Type B pancreatic cell (in vitro differentiated cells): ENCODE data around the gene SLC7A7. TPM values are rescaled to one million over a fixed set of nuclear protein-coding genes. Genes with fewer than 3 reads are reported as not detected.

Experiments
- DNase-seq: peaks from one replicate; pipeline ENCODE4 v3.0.0; 2021; ENCODE audit warnings: mixed read lengths; ENCODE audit not compliant: unreplicated experiment; ENCODE audit errors: extremely low spot score
- H3K27ac Mint-ChIP-seq: 2 replicates; pipeline ENCODE4 v1.8.0; 2021; ENCODE audit warnings: mild to moderate bottlenecking, mixed read lengths
- H3K27me3 Mint-ChIP-seq: 2 replicates; pipeline ENCODE4 v1.8.0; 2021; ENCODE audit warnings: mixed read lengths
- H3K36me3 Mint-ChIP-seq: 2 replicates; pipeline ENCODE4 v1.8.0; 2021; ENCODE audit warnings: mixed read lengths
- H3K4me1 Mint-ChIP-seq: one replicate; pipeline ENCODE4 v1.8.0; 2021; ENCODE audit warnings: mixed read lengths; ENCODE audit not compliant: unreplicated experiment
- H3K4me3 Mint-ChIP-seq: 2 replicates; pipeline ENCODE4 v1.8.0; 2021; ENCODE audit warnings: mild to moderate bottlenecking, mixed read lengths
- H3K9me3 Mint-ChIP-seq: 2 replicates; pipeline ENCODE4 v1.8.0; 2021; ENCODE audit warnings: mixed read lengths
- total RNA-seq: library from RNA; stranded (reverse); gene quantifications from 2 replicates; pipeline ENCODE4 v1.2.1, GENCODE V29; 2021; ENCODE audit warnings: low replicate concordance
- TF ChIP-seq, protein P1 (sequence below): fragments of 200-600 bp; sonication (generic); conservative IDR thresholded peaks from 2 replicates; pipeline ENCODE4 v1.5.0; 2021; ENCODE audit warnings: antibody characterized with exemption, mild to moderate bottlenecking

The SLC7A7 gene
- total RNA-seq, 1 donor from 2014 or later: 9.7 TPM

DNA sequence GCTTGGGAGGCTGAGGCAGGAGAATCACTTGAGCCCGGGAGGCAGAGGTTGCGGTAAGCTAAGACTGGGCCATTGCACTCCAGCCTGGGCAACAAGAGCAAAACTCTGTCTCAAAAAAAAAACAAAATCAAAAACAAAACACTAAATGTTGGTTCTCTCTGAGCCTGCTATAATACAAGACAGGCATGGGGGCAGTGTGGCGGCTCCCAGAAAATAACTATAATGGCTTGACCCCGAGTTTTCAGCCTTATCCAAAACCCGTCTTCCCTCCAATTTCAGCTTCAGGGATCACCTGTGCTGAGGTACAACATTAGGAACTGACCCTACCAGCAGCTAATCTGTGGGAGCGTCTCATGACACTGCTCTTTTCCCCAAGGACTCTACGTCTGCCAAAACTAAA lies 862 bp downstream of the SLC7A7 start:
- Mint-ChIP-seq H3K27ac (peak overlapping the region; percentile 47), H3K27me3 (peaks cover 4% of the 10 kb centered on the region), H3K9me3 (no peaks in the 10 kb centered on the region), H3K4me1 (peaks cover 24% of the 10 kb centered on the region), H3K4me3 (peak overlapping the region; percentile 31), H3K36me3 (no peaks in the 10 kb centered on the region)
- TF ChIP-seq, protein P1, sequence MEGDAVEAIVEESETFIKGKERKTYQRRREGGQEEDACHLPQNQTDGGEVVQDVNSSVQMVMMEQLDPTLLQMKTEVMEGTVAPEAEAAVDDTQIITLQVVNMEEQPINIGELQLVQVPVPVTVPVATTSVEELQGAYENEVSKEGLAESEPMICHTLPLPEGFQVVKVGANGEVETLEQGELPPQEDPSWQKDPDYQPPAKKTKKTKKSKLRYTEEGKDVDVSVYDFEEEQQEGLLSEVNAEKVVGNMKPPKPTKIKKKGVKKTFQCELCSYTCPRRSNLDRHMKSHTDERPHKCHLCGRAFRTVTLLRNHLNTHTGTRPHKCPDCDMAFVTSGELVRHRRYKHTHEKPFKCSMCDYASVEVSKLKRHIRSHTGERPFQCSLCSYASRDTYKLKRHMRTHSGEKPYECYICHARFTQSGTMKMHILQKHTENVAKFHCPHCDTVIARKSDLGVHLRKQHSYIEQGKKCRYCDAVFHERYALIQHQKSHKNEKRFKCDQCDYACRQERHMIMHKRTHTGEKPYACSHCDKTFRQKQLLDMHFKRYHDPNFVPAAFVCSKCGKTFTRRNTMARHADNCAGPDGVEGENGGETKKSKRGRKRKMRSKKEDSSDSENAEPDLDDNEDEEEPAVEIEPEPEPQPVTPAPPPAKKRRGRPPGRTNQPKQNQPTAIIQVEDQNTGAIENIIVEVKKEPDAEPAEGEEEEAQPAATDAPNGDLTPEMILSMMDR: no peak
- DNase-seq: no peak

DNA sequence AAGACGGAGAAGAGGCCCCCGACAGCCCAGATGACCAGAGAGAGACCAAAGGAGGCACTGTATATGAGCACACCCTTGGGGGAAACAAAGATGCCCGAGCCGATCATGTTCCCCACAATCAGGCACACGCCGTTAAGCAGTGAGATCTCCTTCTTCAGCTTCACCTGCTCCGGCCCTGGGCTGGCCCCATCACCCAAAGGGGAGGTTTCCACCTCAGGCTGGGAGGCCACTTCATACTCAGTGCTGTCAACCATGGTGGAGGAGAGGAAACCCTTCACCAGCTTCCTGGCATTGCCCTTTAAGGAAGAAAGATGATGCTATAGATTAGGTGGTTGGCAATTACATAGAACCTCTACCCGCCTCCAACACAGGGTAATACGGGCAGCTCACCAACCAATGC lies 2.1 kb downstream of the SLC7A7 start:
- no peak for DNase-seq
- peaks cover 17% of the 10 kb centered on the region for H3K4me1 Mint-ChIP-seq
- H3K9me3 Mint-ChIP-seq: no peaks in the 10 kb centered on the region
- H3K27ac Mint-ChIP-seq: no peak overlapping the region
- TF ChIP-seq, protein P1: no peak
- H3K4me3 Mint-ChIP-seq: no peak overlapping the region
- H3K36me3 Mint-ChIP-seq: no peaks in the 10 kb centered on the region
- H3K27me3 Mint-ChIP-seq: no peaks in the 10 kb centered on the region

DNA sequence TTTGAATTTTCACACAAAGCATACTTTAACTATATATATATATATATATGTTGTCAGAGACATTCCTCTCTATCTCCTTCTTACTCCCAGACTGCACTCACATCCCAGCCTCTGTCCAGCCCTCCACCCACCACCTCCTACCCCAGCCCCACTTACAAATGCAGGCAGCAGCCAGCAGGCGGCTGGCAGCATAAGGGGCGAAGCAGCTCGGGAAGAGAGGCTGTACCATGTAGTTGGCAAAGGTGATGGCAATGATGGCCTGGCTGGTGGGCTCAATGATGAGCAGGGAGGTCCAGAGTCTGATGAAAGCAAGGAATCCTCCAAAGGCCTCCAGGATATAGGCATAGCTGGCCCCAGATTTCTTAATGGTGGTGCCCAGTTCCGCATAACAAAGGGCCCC lies 2.5 kb downstream of the SLC7A7 start:
- no peaks in the 10 kb centered on the region for H3K36me3 Mint-ChIP-seq
- no peak overlapping the region for H3K27ac Mint-ChIP-seq
- no peak for DNase-seq
- peaks cover 17% of the 10 kb centered on the region for H3K4me1 Mint-ChIP-seq
- TF ChIP-seq, protein P1: no peak
- H3K27me3 Mint-ChIP-seq: no peaks in the 10 kb centered on the region
- no peaks in the 10 kb centered on the region for H3K9me3 Mint-ChIP-seq
- no peak overlapping the region for H3K4me3 Mint-ChIP-seq

DNA sequence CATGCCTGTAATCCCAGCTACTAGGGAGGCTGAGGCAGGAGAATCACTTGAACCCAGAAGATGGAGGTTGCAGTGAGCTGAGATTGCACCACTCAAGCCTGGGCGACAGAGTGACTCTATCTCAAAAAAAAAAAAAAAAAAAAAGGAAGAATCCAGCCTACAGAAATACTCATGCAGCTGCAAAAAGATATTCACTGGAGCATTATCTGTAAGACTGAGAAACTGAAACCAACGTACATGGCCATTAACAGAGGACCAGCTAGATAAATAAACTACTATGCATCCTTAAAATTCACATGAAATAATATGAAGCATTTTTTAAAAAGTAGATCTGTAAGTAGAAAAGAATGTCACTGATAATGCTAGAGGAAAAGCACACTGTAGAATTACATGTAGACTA lies 3.5 kb downstream of the SLC7A7 start:
- H3K9me3 Mint-ChIP-seq: no peaks in the 10 kb centered on the region
- peaks cover 17% of the 10 kb centered on the region for H3K4me1 Mint-ChIP-seq
- no peaks in the 10 kb centered on the region for H3K27me3 Mint-ChIP-seq
- DNase-seq: no peak
- H3K27ac Mint-ChIP-seq: no peak overlapping the region
- TF ChIP-seq, protein P1: no peak
- H3K36me3 Mint-ChIP-seq: no peaks in the 10 kb centered on the region
- no peak overlapping the region for H3K4me3 Mint-ChIP-seq

GRCh38 chr14:22808388-22809209 lies 6.6 kb downstream of the SLC7A7 start:
- Mint-ChIP-seq H3K27me3 (peaks cover 5% of the 10 kb centered on the region), H3K4me3 (no peak overlapping the region), H3K27ac (peak overlapping the region; percentile 57), H3K4me1 (no peaks in the 10 kb centered on the region), H3K36me3 (no peaks in the 10 kb centered on the region), H3K9me3 (no peaks in the 10 kb centered on the region)
- DNase-seq: no peak
- TF ChIP-seq, protein P1: no peak
